ENCODE results near the gene NRG2.

The NRG2 gene

DNA sequence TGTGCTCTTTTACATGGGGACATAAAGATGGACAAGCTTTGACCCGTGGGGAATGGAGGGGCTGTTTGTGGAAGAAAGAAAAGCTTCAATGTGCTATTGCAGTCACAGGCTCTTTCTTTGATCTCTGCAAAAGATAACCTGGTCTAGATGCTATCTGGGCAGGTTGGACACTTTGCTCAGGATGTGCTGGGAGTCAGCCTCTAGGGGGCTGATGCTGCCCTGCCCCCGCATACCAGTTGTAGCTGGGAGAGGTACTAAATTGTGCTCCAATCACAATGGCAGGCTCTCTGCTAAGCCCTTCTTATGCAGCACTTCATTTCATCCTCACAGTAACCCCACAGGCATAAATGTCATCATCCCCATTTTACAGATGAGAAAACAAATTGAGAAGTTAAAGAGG lies 180.3 kb downstream of the NRG2 start:
- no peak for DNase-seq

GRCh38 chr5:139862313-139862712 lies 180.8 kb downstream of the NRG2 start:
- peak in 1 of 56 donors; percentile 16 for DNase-seq

- DNase-seq, result no peak
These were observed 181.3 kb downstream of the NRG2 start for GRCh38 chr5:139861889-139862207.

- DNase-seq, result no peak
These were observed 181.8 kb downstream of the NRG2 start for GRCh38 chr5:139861021-139861888.

- no peak for DNase-seq
These were observed 184.1 kb downstream of the NRG2 start for GRCh38 chr5:139859013-139859412.

DNA sequence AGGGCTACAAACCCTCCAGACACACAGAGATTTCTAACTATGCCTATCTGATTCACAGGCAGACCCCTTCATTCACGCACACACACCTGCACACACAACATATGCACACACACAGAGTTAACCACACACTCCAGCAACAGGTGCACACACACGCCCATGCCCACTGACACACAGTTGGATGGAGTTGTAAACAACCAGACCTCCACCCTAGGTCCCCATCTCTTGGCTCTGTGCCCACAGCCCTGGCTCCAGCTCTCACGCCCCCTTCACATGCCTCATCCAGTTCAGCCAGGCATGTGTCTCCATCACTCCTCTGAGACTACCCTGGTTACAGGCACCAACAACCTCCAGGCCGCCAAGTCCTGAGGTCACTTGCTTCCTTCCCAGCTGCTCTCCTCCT lies 186.4 kb downstream of the NRG2 start:
- no peak for DNase-seq

- DNase-seq, result no peak
These were observed 187.1 kb downstream of the NRG2 start for GRCh38 chr5:139855946-139856540.

GRCh38 chr5:139855451-139855850 lies 187.6 kb downstream of the NRG2 start:
- DNase-seq, result no peak

GRCh38 chr5:139854953-139855352 lies 188.1 kb downstream of the NRG2 start:
- DNase-seq, result no peak

GRCh38 chr5:139854029-139854605 lies 189.0 kb downstream of the NRG2 start:
- DNase-seq, result no peak

- no peak for DNase-seq
These were observed 190.4 kb downstream of the NRG2 start for GRCh38 chr5:139852696-139853095.

- DNase-seq, result no peak
These were observed 191.5 kb downstream of the NRG2 start for GRCh38 chr5:139851558-139851957.

- no peak for DNase-seq
These were observed 192.6 kb downstream of the NRG2 start for GRCh38 chr5:139850423-139851016.

DNA sequence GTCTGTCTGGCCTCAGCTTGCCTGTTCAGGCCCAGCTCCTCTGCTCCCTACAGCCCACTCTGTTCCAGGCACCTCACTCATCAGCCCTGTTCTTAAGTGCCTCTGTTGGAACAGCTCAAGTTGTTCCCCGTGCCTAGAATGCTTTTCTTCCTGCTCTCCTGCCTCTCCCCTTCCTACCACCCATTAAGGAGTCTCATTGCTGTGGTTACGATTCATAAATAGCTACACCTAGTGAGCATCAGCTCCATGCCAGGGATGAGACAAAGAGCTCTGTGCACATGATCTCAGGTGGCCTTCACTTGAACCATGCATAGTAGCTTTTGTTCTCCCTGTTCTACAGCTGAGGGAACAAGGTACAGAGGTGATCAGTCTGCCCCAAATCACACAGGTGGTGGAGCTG lies 193.2 kb downstream of the NRG2 start:
- peak in 3 of 56 donors; percentile 23 to 40 (median 25) for DNase-seq

- no peak for DNase-seq
These were observed 193.6 kb downstream of the NRG2 start for GRCh38 chr5:139849501-139849900.

DNA sequence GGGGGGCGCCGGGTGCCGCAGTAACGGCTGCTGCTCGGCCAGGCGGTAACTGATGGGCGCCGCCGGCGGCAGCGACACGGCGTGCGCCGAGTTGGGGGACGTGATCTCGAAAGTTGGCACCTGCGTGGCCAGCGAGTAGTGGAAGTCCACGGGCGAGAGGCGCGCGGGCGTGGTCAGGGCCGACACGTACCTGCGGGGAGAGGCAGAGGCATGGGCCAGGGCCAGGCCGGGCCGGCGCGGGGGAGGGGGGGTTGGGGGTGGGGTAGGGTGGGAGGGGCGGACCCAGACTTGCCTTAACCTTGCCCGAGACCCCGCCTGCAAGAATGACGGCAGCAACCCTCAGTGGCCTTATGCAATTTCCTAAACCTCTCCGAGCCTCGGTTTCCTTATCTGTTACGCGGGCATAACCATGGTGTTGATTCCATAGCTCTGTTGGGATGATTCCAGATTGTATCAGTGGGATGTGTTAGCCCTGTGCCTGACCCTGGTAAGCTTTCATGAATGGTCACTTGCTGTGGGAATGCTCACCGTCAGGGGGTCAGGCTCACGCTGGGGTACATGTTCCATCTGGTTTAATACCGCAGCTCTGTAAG lies 194.5 kb downstream of the NRG2 start:
- peak in 8 of 56 donors; percentile 35 to 75 (median 48) for DNase-seq

DNA sequence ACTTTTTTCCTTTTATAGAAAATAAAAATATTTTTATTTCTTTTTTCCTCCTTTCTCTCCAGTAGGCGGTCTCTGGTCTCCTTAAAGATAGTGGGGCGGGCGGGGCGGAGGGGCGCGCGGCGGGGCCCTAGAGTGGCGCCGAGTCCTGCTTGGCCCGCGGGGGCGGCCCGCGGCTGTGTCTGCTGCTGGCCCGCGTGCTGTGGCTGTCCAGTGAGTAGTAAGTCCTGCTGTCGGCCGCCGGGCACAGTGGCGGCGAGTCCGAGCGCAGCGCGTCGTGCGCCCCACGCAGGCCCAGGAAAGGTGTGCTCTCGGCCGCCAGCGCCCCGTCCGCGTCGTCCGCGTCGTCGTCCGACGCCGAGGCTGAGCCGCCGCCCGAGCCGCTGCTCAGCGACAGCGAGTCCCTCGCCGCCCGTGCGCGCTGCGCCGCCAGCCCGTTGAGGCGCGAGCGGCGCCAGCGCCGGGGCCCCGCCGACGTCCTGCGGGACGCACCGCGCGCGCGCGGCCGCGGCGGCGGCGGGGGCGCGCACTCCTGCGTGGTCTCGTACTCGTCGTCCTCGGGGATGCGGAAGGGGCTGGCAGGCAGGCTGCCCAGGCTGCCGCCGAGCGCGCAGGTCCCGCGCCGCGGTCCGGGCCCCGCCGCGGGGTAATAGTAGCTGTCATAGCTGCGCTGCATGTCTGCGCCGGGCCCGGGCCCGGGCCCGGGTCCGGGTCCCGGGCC lies 195.2 kb downstream of the NRG2 start:
- peak in 44 of 56 donors; percentile 12 to 80 (median 54) for DNase-seq

- DNase-seq, result no peak
These were observed 196.0 kb downstream of the NRG2 start for GRCh38 chr5:139847091-139847490.

DNA sequence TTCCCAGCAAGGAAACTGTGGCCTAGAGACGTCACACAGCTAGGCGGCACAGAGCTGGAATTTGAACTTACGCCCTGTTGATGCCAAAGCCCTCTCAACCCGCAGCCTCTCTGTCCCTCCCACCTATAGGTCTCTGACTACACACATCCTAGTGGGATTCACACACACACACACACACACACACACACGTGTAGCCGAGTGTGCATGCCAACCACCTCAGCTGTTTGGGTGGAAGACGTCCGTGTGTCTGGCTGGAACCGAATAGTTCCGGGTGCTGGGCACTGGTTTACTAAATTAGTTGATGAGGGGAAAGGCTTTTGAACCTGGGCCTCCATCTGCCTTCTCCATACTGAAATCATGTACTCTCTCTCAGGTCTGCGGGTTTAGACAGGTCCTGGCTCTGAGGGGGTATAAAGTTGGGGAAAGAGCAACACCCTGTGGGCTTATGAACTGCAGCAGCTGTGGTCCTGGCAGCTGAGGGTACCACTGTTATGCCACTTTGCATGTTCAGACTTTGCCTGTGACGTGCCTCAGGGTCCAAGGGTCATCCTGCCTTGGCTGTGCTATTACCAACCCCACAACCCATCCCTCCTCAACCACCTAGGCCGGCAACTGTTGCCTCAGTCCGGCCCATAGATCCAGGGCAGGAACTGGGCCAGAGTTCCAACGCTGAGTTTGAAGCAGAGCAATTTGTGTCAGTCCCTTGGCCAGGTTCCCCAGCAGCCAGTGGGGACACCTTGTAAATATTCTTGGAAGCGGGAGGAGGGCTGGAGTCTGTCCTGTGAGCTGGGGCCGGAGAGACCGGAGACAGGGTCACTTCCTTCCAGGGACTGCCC lies 197.0 kb downstream of the NRG2 start:
- DNase-seq, result peak in 33 of 56 donors; percentile 15 to 68 (median 33)

DNA sequence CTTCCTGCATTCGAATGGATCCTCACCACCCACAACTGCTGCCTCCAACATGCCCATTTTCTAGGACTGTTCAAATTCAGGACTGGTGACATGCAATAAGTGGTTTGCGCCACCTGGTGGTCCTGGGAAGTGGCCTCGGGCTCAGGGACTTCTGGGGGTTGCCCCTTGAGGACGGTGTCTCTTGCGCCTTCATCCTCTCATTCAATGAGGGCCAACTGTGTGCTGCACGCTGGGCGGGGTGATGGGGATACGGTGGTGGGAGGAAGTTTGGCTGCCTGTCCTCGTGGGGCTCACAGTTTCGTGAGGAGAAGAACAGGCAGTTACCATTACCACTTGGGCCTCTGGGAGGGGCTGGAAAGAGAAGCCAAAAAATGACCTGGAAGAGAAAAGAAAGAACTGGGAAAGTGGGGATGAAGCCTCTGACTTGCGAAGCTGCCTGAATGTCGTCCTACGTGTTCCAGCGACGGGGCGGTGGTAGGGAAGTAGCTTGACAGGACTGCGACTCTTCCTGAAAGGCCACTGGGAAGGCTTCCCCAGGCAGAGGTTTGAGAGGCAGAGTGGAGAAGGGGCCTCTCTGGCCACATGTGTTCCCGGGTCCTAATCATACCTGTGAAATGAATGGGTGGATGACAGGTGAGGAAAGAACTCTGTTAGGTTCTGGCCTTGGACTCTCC lies 198.5 kb downstream of the NRG2 start:
- peak in 49 of 56 donors; percentile 22 to 90 (median 61) for DNase-seq
